Hepatocyte (in vitro differentiated cells): ENCODE results near the gene LYZL4. TPM values are rescaled to one million over a fixed set of nuclear protein-coding genes. Genes with fewer than 3 reads are reported as not detected.

Source experiments
- DNase-seq: peaks from one replicate; pipeline ENCODE4 v3.0.0-alpha.2; 2016; ENCODE audit warnings: low spot score
- H2AFZ ChIP-seq: fragments of 200-600 bp; sonication (generic); 2 replicates; pipeline ENCODE4 v1.6.0; 2016; ENCODE audit warnings: antibody characterized with exemption, mild to moderate bottlenecking
- H3K27ac ChIP-seq: fragments of 200-600 bp; sonication (generic); 2 replicates; pipeline ENCODE4 v1.5.1; 2016; ENCODE audit warnings: mild to moderate bottlenecking
- H3K27me3 ChIP-seq: fragments of 200-600 bp; sonication (generic); 2 replicates; pipeline ENCODE4 v1.6.1; 2016
- H3K36me3 ChIP-seq: fragments of 200-600 bp; sonication (generic); replicated peaks from 2 replicates; pipeline ENCODE4 v1.5.1; 2016; ENCODE audit warnings: low read depth; ENCODE audit not compliant: insufficient read depth
- H3K4me1 ChIP-seq: fragments of 200-600 bp; sonication (generic); 2 replicates; pipeline ENCODE4 v1.5.1; 2016; ENCODE audit warnings: mild to moderate bottlenecking, moderate library complexity; ENCODE audit not compliant: insufficient read depth
- H3K4me2 ChIP-seq: fragments of 200-600 bp; sonication (generic); 2 replicates; pipeline ENCODE4 v1.6.0; 2016
- H3K4me3 ChIP-seq: fragments of 200-600 bp; sonication (generic); 2 replicates; pipeline ENCODE4 v1.5.1; 2016; ENCODE audit warnings: mild to moderate bottlenecking
- H3K79me2 ChIP-seq: fragments of 200-600 bp; sonication (generic); 2 replicates; pipeline ENCODE4 v1.6.0; 2017; ENCODE audit warnings: mild to moderate bottlenecking
- H3K9me2 ChIP-seq: fragments of 200-600 bp; sonication (generic); replicated peaks from 2 replicates; pipeline ENCODE4 v1.6.0; 2017; ENCODE audit warnings: mild to moderate bottlenecking; ENCODE audit not compliant: insufficient read depth
- H3K9me3 ChIP-seq: fragments of 200-600 bp; sonication (generic); 2 replicates; pipeline ENCODE4 v1.5.1; 2016; ENCODE audit warnings: low read depth, mild to moderate bottlenecking
- H4K20me1 ChIP-seq: fragments of 200-600 bp; sonication (generic); 2 replicates; pipeline ENCODE4 v1.6.0; 2016; ENCODE audit warnings: mild to moderate bottlenecking; ENCODE audit not compliant: insufficient read depth, poor library complexity, severe bottlenecking
- CTCF ChIP-seq: fragments of 200-600 bp; sonication (generic); IDR thresholded peaks from 2 replicates; pipeline ENCODE4 v1.5.1; 2016; ENCODE audit warnings: antibody characterized with exemption, mild to moderate bottlenecking; ENCODE audit not compliant: poor library complexity
- EZH2 ChIP-seq: fragments of 200-600 bp; sonication (generic); IDR thresholded peaks from 2 replicates; pipeline ENCODE4 v1.6.1; 2016; ENCODE audit warnings: antibody characterized with exemption, mild to moderate bottlenecking, borderline replicate concordance
- EZH2phosphoT487 ChIP-seq: fragments of 200-600 bp; sonication (generic); IDR thresholded peaks from one replicate; pipeline ENCODE4 v1.6.1; 2018; ENCODE audit warnings: antibody characterized with exemption, mild to moderate bottlenecking, low read depth, moderate library complexity; ENCODE audit not compliant: unreplicated experiment, severe bottlenecking
- WGBS: methylation state at CpG from one replicate; pipeline ENCODE4 v1.1.6; 2016; ENCODE audit warnings: low lambda C conversion rate; ENCODE audit errors: missing lambda C conversion rate; 5-methylcytosine and 5-hydroxymethylcytosine counted together
- polyA plus RNA-seq: library from polyadenylated mRNA; unstranded; fragments of >200 nt; fragmentation: Nextera tagmentation; extraction: Ambion mirVana; gene quantifications from 2 replicates; pipeline ENCODE4 v1.2.1, GENCODE V29; 2016
- total RNA-seq: library from RNA; depleted of rRNA; stranded (reverse); fragments of >200 nt; gene quantifications from 2 replicates; pipeline ENCODE4 v1.2.3, GENCODE V29; 2014

The LYZL4 gene
- total and polyA plus RNA-seq, 2 experiments from 2014 or later = not detected

- H3K79me2 ChIP-seq = no peaks in the 10 kb centered on the region
- H3K4me2 ChIP-seq = no peak overlapping the region
- H4K20me1 ChIP-seq = no peaks in the 10 kb centered on the region
- 89% methylated on average over 1 of the region's 1 CpG for WGBS
- no peaks in the 10 kb centered on the region for H3K9me2 ChIP-seq
- no peaks in the 10 kb centered on the region for H3K9me3 ChIP-seq
- H3K27me3 ChIP-seq = peaks cover 11% of the 10 kb centered on the region
- no peak overlapping the region for H3K27ac ChIP-seq
- no peak for TF ChIP-seq CTCF
- TF ChIP-seq EZH2 = no peak
- TF ChIP-seq EZH2phosphoT487 = no peak
- no peak for DNase-seq
- H2AFZ ChIP-seq = no peak overlapping the region
- no peaks in the 10 kb centered on the region for H3K4me1 ChIP-seq
- no peak overlapping the region for H3K4me3 ChIP-seq
- no peaks in the 10 kb centered on the region for H3K36me3 ChIP-seq
Measured at GRCh38 chr3:42411429-42411828, 1.0 kb upstream of the LYZL4 start.

- Histone ChIP-seq H3K4me3 (no peak overlapping the region), H4K20me1 (no peaks in the 10 kb centered on the region), H3K4me2 (no peak overlapping the region), H3K9me3 (no peaks in the 10 kb centered on the region), H3K27me3 (no peaks in the 10 kb centered on the region), H3K9me2 (no peaks in the 10 kb centered on the region), H3K36me3 (no peaks in the 10 kb centered on the region), H3K27ac (no peak overlapping the region), H3K4me1 (no peaks in the 10 kb centered on the region), H2AFZ (no peak overlapping the region), H3K79me2 (no peaks in the 10 kb centered on the region)
- TF ChIP-seq EZH2 = no peak
- DNase-seq = no peak
- WGBS = 78% methylated on average over 2 of the region's 2 CpGs
Measured at GRCh38 chr3:42408156-42408555, 2.3 kb downstream of the LYZL4 start.

- no peaks in the 10 kb centered on the region for H3K9me2 ChIP-seq
- H3K9me3 ChIP-seq = no peaks in the 10 kb centered on the region
Measured at GRCh38 chr3:42406727-42407450, 3.5 kb downstream of the LYZL4 start.

More at GRCh38 chr3:42406727-42407450, 3.5 kb downstream of the LYZL4 start:
- no peak for DNase-seq
- H3K4me2 ChIP-seq = no peak overlapping the region
- H3K27ac ChIP-seq = no peak overlapping the region
- no peaks in the 10 kb centered on the region for H3K36me3 ChIP-seq
- H3K4me3 ChIP-seq = no peak overlapping the region
- H2AFZ ChIP-seq = no peak overlapping the region
- no peaks in the 10 kb centered on the region for H3K27me3 ChIP-seq
- 93% methylated on average over 14 of the region's 14 CpGs for WGBS
- no peaks in the 10 kb centered on the region for H3K4me1 ChIP-seq
- no peaks in the 10 kb centered on the region for H4K20me1 ChIP-seq
- H3K79me2 ChIP-seq = no peaks in the 10 kb centered on the region
- no peak for TF ChIP-seq EZH2phosphoT487
- no peak for TF ChIP-seq CTCF
- no peak for TF ChIP-seq EZH2
